Endothelial cell of umbilical vein (primary cell): ENCODE measurements around the gene NHLH2. TPM values are rescaled to one million over a fixed set of nuclear protein-coding genes. Genes with fewer than 3 reads are reported as not detected.

ENCODE experiments used
- polyA plus RNA-seq, 4 experiments: library from polyadenylated mRNA; depleted of rRNA in 3 of 4; stranded (reverse) in 3 of 4; unstranded in 1 of 4; fragments of >200 nt; gene quantifications; 2 replicates each; pipeline versions ENCODE4 v1.2.1 to v1.2.3, GENCODE V29; 2011 to 2012; ENCODE audit warnings: missing spikeins in 1 of 4
- total RNA-seq: library from RNA; stranded (reverse); gene quantifications from 2 replicates; pipeline ENCODE4 v1.2.3, GENCODE V29; 2021

The NHLH2 gene
- total and polyA plus RNA-seq, 2 donors (not counting 3 experiments of a cell fraction or from before 2014, with no cell fraction given), result not detected

Other genes with a start within 250 kb of the NHLH2 start
- gene VANGL1, start 199.2 kb downstream of the NHLH2 start, total RNA-seq, result 23.4 and 24.8 TPM in 2 replicates
- gene VANGL1, start 199.2 kb downstream of the NHLH2 start, polyA plus RNA-seq, result 12.3 and 15.0 TPM in 2 replicates
- gene CASQ2, start 72.4 kb downstream of the NHLH2 start, total RNA-seq, result not detected in 2 replicates
- not detected in 2 replicates for gene CASQ2, start 72.4 kb downstream of the NHLH2 start, polyA plus RNA-seq
- 0.44 TPM in 1 of 2 replicates, not detected in the other for gene SLC22A15, start 135.4 kb upstream of the NHLH2 start, total RNA-seq
- not detected in 2 replicates for gene SLC22A15, start 135.4 kb upstream of the NHLH2 start, polyA plus RNA-seq